Neural progenitor cell (in vitro differentiated cells): ENCODE results near the gene CT45A1. TPM values are rescaled to one million over a fixed set of nuclear protein-coding genes. Genes with fewer than 3 reads are reported as not detected.
A peak's percentile ranks its signal among the peaks of the same experiment; 100 is the strongest.
"Not testable (repeated sequence)": the region's sequence is repeated elsewhere in the genome, so short reads cannot be mapped to it uniquely, and the experiment has no call there.

ENCODE experiments used
- DNase-seq: peaks from one replicate; pipeline ENCODE4 v3.0.0-alpha.2; 2016; ENCODE audit warnings: low spot score
- H2AFZ ChIP-seq: fragments of 200-600 bp; sonication (generic); replicated peaks from 2 replicates; pipeline ENCODE4 v1.6.1; 2016; ENCODE audit warnings: antibody characterized with exemption
- H3F3A ChIP-seq: fragments of 200-600 bp; sonication (generic); 2 replicates; pipeline ENCODE4 v1.6.1; 2016; ENCODE audit warnings: antibody characterized with exemption, low read depth
- H3K27ac ChIP-seq: fragments of 200-600 bp; sonication (generic); 2 replicates; pipeline ENCODE4 v1.5.1; 2016; ENCODE audit warnings: mild to moderate bottlenecking
- H3K27me3 ChIP-seq: fragments of 200-600 bp; sonication (generic); 2 replicates; pipeline ENCODE4 v1.6.1; 2016; ENCODE audit warnings: mild to moderate bottlenecking, moderate library complexity
- H3K36me3 ChIP-seq: fragments of 200-600 bp; sonication (generic); 2 replicates; pipeline ENCODE4 v1.5.1; 2016
- H3K4me1 ChIP-seq: fragments of 200-600 bp; sonication (generic); 2 replicates; pipeline ENCODE4 v1.6.1; 2016; ENCODE audit warnings: mixed run types
- H3K4me2 ChIP-seq: fragments of 200-600 bp; sonication (generic); 2 replicates; pipeline ENCODE4 v1.6.1; 2016
- H3K4me3 ChIP-seq: fragments of 200-600 bp; sonication (generic); 2 replicates; pipeline ENCODE4 v1.5.1; 2016
- H3K79me2 ChIP-seq: fragments of 200-600 bp; sonication (generic); 2 replicates; pipeline ENCODE4 v1.6.1; 2016; ENCODE audit warnings: low read depth
- H3K9ac ChIP-seq: fragments of 200-600 bp; sonication (generic); 2 replicates; pipeline ENCODE4 v1.6.1; 2016
- H3K9me3 ChIP-seq: fragments of 200-600 bp; sonication (generic); 2 replicates; pipeline ENCODE4 v1.5.1; 2016; ENCODE audit warnings: low read depth
- H4K20me1 ChIP-seq: fragments of 200-600 bp; sonication (generic); 2 replicates; pipeline ENCODE4 v1.6.1; 2016; ENCODE audit warnings: low read depth
- H3K27ac Mint-ChIP-seq: 3 replicates; pipeline ENCODE4 v1.8.0; 2021; ENCODE audit warnings: mixed read lengths
- H3K27me3 Mint-ChIP-seq: 2 replicates; pipeline ENCODE4 v1.8.0; 2022; ENCODE audit warnings: low read depth, mild to moderate bottlenecking, inconsistent platforms, moderate library complexity, mixed read lengths; ENCODE audit not compliant: insufficient read depth
- H3K36me3 Mint-ChIP-seq: 3 replicates; pipeline ENCODE4 v1.8.0; 2021; ENCODE audit warnings: mixed read lengths
- H3K4me1 Mint-ChIP-seq: 3 replicates; pipeline ENCODE4 v1.8.0; 2021; ENCODE audit warnings: mixed read lengths
- H3K4me3 Mint-ChIP-seq: 3 replicates; pipeline ENCODE4 v1.8.0; 2021; ENCODE audit warnings: mild to moderate bottlenecking, moderate library complexity, mixed read lengths
- H3K9me3 Mint-ChIP-seq: 3 replicates; pipeline ENCODE4 v1.8.0; 2020; ENCODE audit warnings: mixed read lengths
- EZH2 ChIP-seq: fragments of 200-600 bp; sonication (generic); IDR thresholded peaks from 2 replicates; pipeline ENCODE4 v1.6.1; 2017; ENCODE audit warnings: antibody characterized with exemption, mild to moderate bottlenecking, moderate library complexity
- EZH2phosphoT487 ChIP-seq: fragments of 200-600 bp; sonication (generic); IDR thresholded peaks from 2 replicates; pipeline ENCODE4 v1.6.1; 2017; ENCODE audit warnings: antibody characterized with exemption
- total RNA-seq: library from RNA; depleted of rRNA; stranded (reverse); fragments of >200 nt; gene quantifications from 2 replicates; pipeline ENCODE4 v1.2.3, GENCODE V29; 2015; ENCODE audit warnings: low replicate concordance
- TF ChIP-seq, protein P1 (sequence below): fragments of 200-600 bp; sonication (generic); IDR thresholded peaks from 2 replicates; pipeline ENCODE4 v1.5.1; 2017; ENCODE audit warnings: antibody characterized with exemption, mild to moderate bottlenecking

Gene CT45A1
- total RNA-seq, 1 donor from 2014 or later = not detected

DNA sequence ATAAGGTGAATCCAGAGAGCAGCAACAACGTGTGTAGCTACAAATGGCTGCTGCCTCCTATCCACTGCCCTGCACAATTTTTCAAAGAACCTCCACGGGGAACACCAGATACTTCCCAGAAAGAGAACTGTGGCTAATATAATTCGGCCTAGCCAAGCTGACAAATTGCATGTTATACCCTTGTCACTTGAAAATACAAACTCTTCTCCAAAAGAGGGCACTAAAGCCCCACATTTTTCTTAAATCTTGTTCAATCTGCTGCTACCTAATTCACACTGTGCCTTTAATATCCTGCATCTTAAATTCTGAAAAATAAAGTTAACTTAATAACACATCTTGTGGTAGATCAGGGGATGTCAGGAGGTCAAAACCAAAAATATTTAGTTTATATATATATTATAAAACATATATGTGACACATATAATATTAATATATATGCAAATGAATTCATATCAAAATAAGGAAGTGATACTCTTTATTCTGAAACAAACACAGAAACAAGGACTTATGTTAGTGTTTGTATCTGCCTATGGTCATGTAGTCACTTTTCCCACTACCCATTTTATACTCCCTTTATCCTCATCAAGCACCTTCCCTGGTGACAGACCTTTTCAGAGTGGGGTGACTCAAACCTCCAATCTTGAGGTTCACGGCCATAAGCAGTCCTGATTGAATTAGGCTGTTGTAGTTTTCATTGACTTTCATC, 24.1 kb downstream of the CT45A1 start:
- H3K27ac Mint-ChIP-seq = no peak overlapping the region
- no peaks in the 10 kb centered on the region for H3K4me1 Mint-ChIP-seq
- Histone ChIP-seq H3K27me3 (no peaks in the 10 kb centered on the region), H4K20me1 (no peaks in the 10 kb centered on the region), H3K4me2 (no peak overlapping the region), H3K27ac (no peak overlapping the region), H3F3A (no peaks in the 10 kb centered on the region), H3K79me2 (no peaks in the 10 kb centered on the region), H2AFZ (no peak overlapping the region), H3K9ac (no peak overlapping the region), H3K36me3 (no peaks in the 10 kb centered on the region), H3K4me3 (no peak overlapping the region), H3K4me1 (no peaks in the 10 kb centered on the region), H3K9me3 (peaks cover 7% of the 10 kb centered on the region)
- no peaks in the 10 kb centered on the region for H3K36me3 Mint-ChIP-seq
- H3K4me3 Mint-ChIP-seq = no peak overlapping the region
- H3K27me3 Mint-ChIP-seq = peaks cover 4% of the 10 kb centered on the region
- no peak for DNase-seq
- peaks cover 6% of the 10 kb centered on the region for H3K9me3 Mint-ChIP-seq
- TF ChIP-seq, protein P1, sequence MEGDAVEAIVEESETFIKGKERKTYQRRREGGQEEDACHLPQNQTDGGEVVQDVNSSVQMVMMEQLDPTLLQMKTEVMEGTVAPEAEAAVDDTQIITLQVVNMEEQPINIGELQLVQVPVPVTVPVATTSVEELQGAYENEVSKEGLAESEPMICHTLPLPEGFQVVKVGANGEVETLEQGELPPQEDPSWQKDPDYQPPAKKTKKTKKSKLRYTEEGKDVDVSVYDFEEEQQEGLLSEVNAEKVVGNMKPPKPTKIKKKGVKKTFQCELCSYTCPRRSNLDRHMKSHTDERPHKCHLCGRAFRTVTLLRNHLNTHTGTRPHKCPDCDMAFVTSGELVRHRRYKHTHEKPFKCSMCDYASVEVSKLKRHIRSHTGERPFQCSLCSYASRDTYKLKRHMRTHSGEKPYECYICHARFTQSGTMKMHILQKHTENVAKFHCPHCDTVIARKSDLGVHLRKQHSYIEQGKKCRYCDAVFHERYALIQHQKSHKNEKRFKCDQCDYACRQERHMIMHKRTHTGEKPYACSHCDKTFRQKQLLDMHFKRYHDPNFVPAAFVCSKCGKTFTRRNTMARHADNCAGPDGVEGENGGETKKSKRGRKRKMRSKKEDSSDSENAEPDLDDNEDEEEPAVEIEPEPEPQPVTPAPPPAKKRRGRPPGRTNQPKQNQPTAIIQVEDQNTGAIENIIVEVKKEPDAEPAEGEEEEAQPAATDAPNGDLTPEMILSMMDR = no peak
- no peak for TF ChIP-seq EZH2
- TF ChIP-seq EZH2phosphoT487 = no peak

DNA sequence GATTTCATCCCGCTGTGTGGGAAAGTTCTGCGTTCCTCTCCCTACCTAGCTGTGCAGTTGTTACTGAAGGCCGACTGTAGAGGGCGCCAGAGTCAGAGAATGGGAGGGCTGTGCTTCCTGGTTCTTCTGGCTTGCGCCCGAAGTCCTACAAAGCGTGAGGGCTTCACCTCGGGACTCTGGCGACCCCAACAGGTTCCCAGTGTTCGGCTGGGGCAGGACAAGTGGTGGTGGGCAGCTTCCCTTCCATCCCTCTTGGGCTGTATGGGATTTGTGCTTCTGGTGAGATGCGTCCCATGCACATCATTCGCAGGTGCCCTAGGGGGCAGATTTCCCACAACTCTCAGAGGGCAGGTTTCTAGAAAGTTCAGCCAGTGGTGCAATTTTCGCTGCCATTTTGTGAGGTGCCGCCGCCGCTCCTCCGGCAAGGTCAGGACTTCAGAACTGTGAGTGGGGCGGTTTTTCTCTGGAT, 27.3 kb downstream of the CT45A1 start:
- no peaks in the 10 kb centered on the region for H3K4me1 Mint-ChIP-seq
- no peak overlapping the region for H3K4me3 Mint-ChIP-seq
- no peaks in the 10 kb centered on the region for H3K36me3 Mint-ChIP-seq
- Histone ChIP-seq H3K9me3 (peaks cover 8% of the 10 kb centered on the region), H2AFZ (no peak overlapping the region), H3K79me2 (no peaks in the 10 kb centered on the region), H3K9ac (no peak overlapping the region), H3K36me3 (no peaks in the 10 kb centered on the region), H3F3A (no peaks in the 10 kb centered on the region), H3K27ac (no peak overlapping the region), H3K4me3 (no peak overlapping the region), H4K20me1 (no peaks in the 10 kb centered on the region), H3K27me3 (no peaks in the 10 kb centered on the region), H3K4me1 (no peaks in the 10 kb centered on the region), H3K4me2 (no peak overlapping the region)
- H3K9me3 Mint-ChIP-seq = peaks cover 6% of the 10 kb centered on the region
- peaks cover 4% of the 10 kb centered on the region for H3K27me3 Mint-ChIP-seq
- peak; percentile 5 for DNase-seq
- TF ChIP-seq, protein P1 = peak; percentile 28
- TF ChIP-seq EZH2phosphoT487 = no peak
- H3K27ac Mint-ChIP-seq = no peak overlapping the region

DNA sequence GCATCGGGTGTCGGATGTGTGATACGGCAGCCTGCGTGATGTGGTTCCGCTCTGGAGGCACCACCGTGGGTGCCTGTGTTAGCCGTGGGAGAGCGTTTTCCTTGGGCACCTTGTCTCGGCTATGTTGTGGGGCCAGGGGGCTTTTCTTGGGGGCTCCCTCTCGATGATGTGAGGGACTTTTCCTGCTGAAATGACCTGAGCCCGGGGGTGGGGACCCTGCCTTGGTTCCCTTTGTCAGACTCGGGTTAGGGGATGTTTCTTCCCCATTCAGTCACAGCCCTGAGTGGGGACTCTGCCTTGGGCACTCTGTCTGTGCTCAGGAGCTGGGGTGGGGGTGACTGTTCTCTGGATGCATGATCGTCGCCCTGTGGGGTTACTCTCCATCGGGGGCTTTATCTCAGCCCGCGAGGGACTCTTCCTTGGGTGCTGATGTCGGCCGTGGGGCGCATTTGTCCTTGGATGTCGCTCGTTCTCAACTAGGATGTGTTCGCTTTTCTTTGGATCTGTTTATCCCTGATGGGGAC, 27.8 kb downstream of the CT45A1 start:
- H3K4me2 ChIP-seq = no peak overlapping the region
- Mint-ChIP-seq H3K4me1 (no peaks in the 10 kb centered on the region), H3K9me3 (peaks cover 6% of the 10 kb centered on the region), H3K27me3 (peaks cover 4% of the 10 kb centered on the region), H3K4me3 (no peak overlapping the region), H3K36me3 (no peaks in the 10 kb centered on the region), H3K27ac (no peak overlapping the region)
- H2AFZ ChIP-seq = no peak overlapping the region
- DNase-seq = no peak
- H3K9me3 ChIP-seq = peaks cover 8% of the 10 kb centered on the region
- no peaks in the 10 kb centered on the region for H3K79me2 ChIP-seq
- H3K4me1 ChIP-seq = no peaks in the 10 kb centered on the region
- H3K36me3 ChIP-seq = no peaks in the 10 kb centered on the region
- H3K27ac ChIP-seq = no peak overlapping the region
- no peak overlapping the region for H3K9ac ChIP-seq
- H3K4me3 ChIP-seq = no peak overlapping the region
- TF ChIP-seq EZH2phosphoT487 (no peak), EZH2 (no peak)
- TF ChIP-seq, protein P1 = no peak
- no peaks in the 10 kb centered on the region for H3F3A ChIP-seq
- H3K27me3 ChIP-seq = no peaks in the 10 kb centered on the region
- no peaks in the 10 kb centered on the region for H4K20me1 ChIP-seq

DNA sequence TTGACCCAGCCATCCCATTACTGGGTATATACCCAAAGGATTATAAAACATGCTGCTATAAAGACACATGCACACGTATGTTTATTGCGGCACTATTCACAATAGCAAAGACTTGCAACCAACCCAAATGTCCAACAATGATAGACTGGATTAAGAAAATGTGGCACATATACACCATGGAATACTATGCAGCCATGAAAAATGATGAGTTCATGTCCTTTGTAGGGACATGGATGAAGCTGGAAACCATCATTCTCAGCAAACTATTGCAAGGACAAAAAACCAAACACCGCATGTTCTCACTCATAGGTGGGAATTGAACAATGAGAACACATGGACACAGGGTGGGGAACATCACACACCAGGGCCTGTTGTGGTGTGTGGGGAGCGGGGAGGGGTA, 31.3 kb downstream of the CT45A1 start:
- H3K4me3 ChIP-seq, H3K27ac ChIP-seq, H3K27me3 ChIP-seq, H3K36me3 ChIP-seq, H3K4me1 ChIP-seq, DNase-seq, H3K27ac Mint-ChIP-seq, H3K9me3 ChIP-seq, H3K79me2 ChIP-seq, H3K9ac ChIP-seq, H3K9me3 Mint-ChIP-seq, H3F3A ChIP-seq, H3K4me2 ChIP-seq, H3K36me3 Mint-ChIP-seq, H3K4me3 Mint-ChIP-seq, H4K20me1 ChIP-seq, H3K4me1 Mint-ChIP-seq, H2AFZ ChIP-seq, H3K27me3 Mint-ChIP-seq: not testable (repeated sequence)

DNA sequence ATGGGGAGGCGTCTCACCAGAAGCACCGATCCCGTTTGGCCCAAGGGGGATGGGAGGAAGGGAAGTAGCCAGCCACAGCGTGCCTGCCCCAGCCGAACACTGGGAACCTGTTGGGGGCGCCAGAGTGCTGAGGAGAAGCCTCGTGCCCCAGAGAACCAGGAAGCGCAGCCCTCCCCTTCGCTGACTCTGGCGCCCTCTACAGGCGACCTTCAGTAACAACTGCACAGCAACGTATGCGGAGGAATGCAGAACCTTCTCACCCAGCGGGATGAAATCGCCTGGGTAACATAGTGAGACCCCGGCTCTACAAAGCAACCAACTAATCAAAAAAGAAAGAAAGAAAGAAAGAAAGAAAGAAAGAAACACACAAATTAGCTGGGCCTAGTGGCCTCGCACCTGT, 54.7 kb downstream of the CT45A1 start, which contains the start of gene CT45A3:
Gene CT45A3 (minus strand): TSS at position 101 of the 400 bp plus-strand sequence. CDS start 3,747 bp downstream, outside the sequence.
- not testable (repeated sequence) for DNase-seq, H3K4me3 ChIP-seq, H3K4me2 ChIP-seq, H3K9ac ChIP-seq, H3K27ac ChIP-seq, H2AFZ ChIP-seq, H3K27me3 ChIP-seq, H3K4me1 Mint-ChIP-seq, H3K4me3 Mint-ChIP-seq, H3K4me1 ChIP-seq, H3F3A ChIP-seq, H3K27me3 Mint-ChIP-seq, H3K27ac Mint-ChIP-seq, H3K36me3 Mint-ChIP-seq, H3K36me3 ChIP-seq, H3K9me3 Mint-ChIP-seq, H4K20me1 ChIP-seq, H3K9me3 ChIP-seq, H3K79me2 ChIP-seq
